Measurements from ENCODE around the gene SYNM. TPM values are rescaled to one million over a fixed set of nuclear protein-coding genes. Genes with fewer than 3 reads are reported as not detected.

SYNM gene
- total RNA-seq, 1 donor from 2014 or later: 23.4 TPM

GRCh38 chr15:99095626-99096025 lies 9.3 kb upstream of the SYNM start:
- Mint-ChIP-seq H3K36me3 (ENCODE audit: low read depth) (no peaks in the 10 kb centered on the region), H3K27ac (ENCODE audit: unreplicated experiment) (no peak overlapping the region), H3K4me1 (ENCODE audit: low read depth) (peaks cover 2% of the 10 kb centered on the region), H3K9me3 (ENCODE audit: low read depth) (no peaks in the 10 kb centered on the region), H3K4me3 (ENCODE audit: unreplicated experiment) (no peak overlapping the region), H3K27me3 (ENCODE audit: low read depth) (peaks cover 2% of the 10 kb centered on the region)
- no peak for TF ChIP-seq CTCF (IDR thresholded peaks at IDR 0.05)
- DNase-seq (ENCODE audit: low spot score): no peak

GRCh38 chr15:99096173-99096893 lies 8.5 kb upstream of the SYNM start:
- Mint-ChIP-seq H3K27ac (ENCODE audit: unreplicated experiment) (no peak overlapping the region), H3K36me3 (ENCODE audit: low read depth) (no peaks in the 10 kb centered on the region), H3K27me3 (ENCODE audit: low read depth) (peaks cover 2% of the 10 kb centered on the region), H3K4me1 (ENCODE audit: low read depth) (peaks cover 3% of the 10 kb centered on the region), H3K4me3 (ENCODE audit: unreplicated experiment) (no peak overlapping the region), H3K9me3 (ENCODE audit: low read depth) (no peaks in the 10 kb centered on the region)
- peak; percentile 54 for DNase-seq (ENCODE audit: low spot score)
- TF ChIP-seq CTCF (IDR thresholded peaks at IDR 0.05): no peak

- Mint-ChIP-seq H3K36me3 (ENCODE audit: low read depth) (no peaks in the 10 kb centered on the region), H3K4me3 (ENCODE audit: unreplicated experiment) (no peak overlapping the region), H3K9me3 (ENCODE audit: low read depth) (no peaks in the 10 kb centered on the region), H3K27ac (ENCODE audit: unreplicated experiment) (no peak overlapping the region), H3K4me1 (ENCODE audit: low read depth) (peaks cover 3% of the 10 kb centered on the region), H3K27me3 (ENCODE audit: low read depth) (peaks cover 2% of the 10 kb centered on the region)
- no peak for TF ChIP-seq CTCF (IDR thresholded peaks at IDR 0.05)
- DNase-seq (ENCODE audit: low spot score): no peak
These were observed 7.9 kb upstream of the SYNM start for GRCh38 chr15:99096894-99097426.

GRCh38 chr15:99097441-99098410 lies 7.2 kb upstream of the SYNM start:
- no peaks in the 10 kb centered on the region for H3K9me3 Mint-ChIP-seq (ENCODE audit: low read depth)
- TF ChIP-seq CTCF (IDR thresholded peaks at IDR 0.05): no peak
- peak; percentile 53 for DNase-seq (ENCODE audit: low spot score)
- no peak overlapping the region for H3K27ac Mint-ChIP-seq (ENCODE audit: unreplicated experiment)
- H3K4me1 Mint-ChIP-seq (ENCODE audit: low read depth): peaks cover 3% of the 10 kb centered on the region
- peaks cover 4% of the 10 kb centered on the region for H3K27me3 Mint-ChIP-seq (ENCODE audit: low read depth)
- no peaks in the 10 kb centered on the region for H3K36me3 Mint-ChIP-seq (ENCODE audit: low read depth)
- no peak overlapping the region for H3K4me3 Mint-ChIP-seq (ENCODE audit: unreplicated experiment)

- no peak for TF ChIP-seq CTCF (IDR thresholded peaks at IDR 0.05)
- Mint-ChIP-seq H3K36me3 (ENCODE audit: low read depth) (no peaks in the 10 kb centered on the region), H3K9me3 (ENCODE audit: low read depth) (no peaks in the 10 kb centered on the region), H3K4me1 (ENCODE audit: low read depth) (peaks cover 3% of the 10 kb centered on the region), H3K27ac (ENCODE audit: unreplicated experiment) (no peak overlapping the region), H3K4me3 (ENCODE audit: unreplicated experiment) (no peak overlapping the region), H3K27me3 (ENCODE audit: low read depth) (peaks cover 4% of the 10 kb centered on the region)
- peak; percentile 80 for DNase-seq (ENCODE audit: low spot score)
These were observed 6.5 kb upstream of the SYNM start for GRCh38 chr15:99098426-99098825.
